Naive thymus-derived CD8-positive, alpha-beta T cell (primary cell): ENCODE data around the gene PADI2. TPM values are rescaled to one million over a fixed set of nuclear protein-coding genes. Genes with fewer than 3 reads are reported as not detected.

Source experiments
- ATAC-seq, 2 donors: fragments of 150-1000 bp; cut with Tn5 transposase in 1 of 2; sonication (Bioruptor Pico), chemical (Tn5 transposase) in 1 of 2; 1 replicate in 1 of 2; 2 replicates in 1 of 2; pipeline ENCODE4 v1.10.0; 2021; ENCODE audit warnings: mild to moderate bottlenecking in 2 of 2, moderate library complexity in 2 of 2
- POLR2A ChIA-PET: fragments of 350-600 bp; sonication (Branson Sonifier 250); formaldehyde crosslinking; loops from one replicate; lab custom pipeline; 2021; ENCODE audit warnings: antibody characterized with exemption; lab: Charles Lee
- DNase-seq, 10 donors: peaks; one replicate each; pipeline versions ENCODE4 v3.0.0 to v3.0.0-alpha.2; 2020 to 2022
- H3K27ac Mint-ChIP-seq, 10 donors: one replicate each; pipeline ENCODE4 v1.8.0; 2020 to 2022; ENCODE audit warnings: mild to moderate bottlenecking in 10 of 10, mixed read lengths in 10 of 10, moderate library complexity in 4 of 10, inconsistent platforms in 1 of 10
- H3K27me3 Mint-ChIP-seq, 5 donors: one replicate each; pipeline ENCODE4 v1.8.0; 2021 to 2022; ENCODE audit warnings: mixed read lengths in 5 of 5
- H3K36me3 Mint-ChIP-seq, 3 donors: one replicate each; pipeline ENCODE4 v1.8.0; 2020 to 2022; ENCODE audit warnings: mixed read lengths in 3 of 3, mild to moderate bottlenecking in 2 of 3, inconsistent platforms in 1 of 3
- H3K4me1 Mint-ChIP-seq, 4 donors: one replicate each; pipeline ENCODE4 v1.8.0; 2021 to 2022; ENCODE audit warnings: mixed read lengths in 4 of 4
- H3K4me3 Mint-ChIP-seq, 10 donors: one replicate each; pipeline ENCODE4 v1.8.0; 2020 to 2022; ENCODE audit warnings: mild to moderate bottlenecking in 10 of 10, mixed read lengths in 10 of 10, moderate library complexity in 6 of 10, inconsistent platforms in 1 of 10
- H3K9me3 Mint-ChIP-seq, 9 donors: one replicate each; pipeline ENCODE4 v1.8.0; 2020 to 2022; ENCODE audit warnings: mixed read lengths in 9 of 9, mild to moderate bottlenecking in 3 of 9, inconsistent platforms in 1 of 9, moderate library complexity in 1 of 9
- polyA plus RNA-seq, 3 donors: library from polyadenylated mRNA; unstranded; fragments of 300-500 nt; fragmentation: Illumina TruSeq; gene quantifications; one replicate each; pipeline ENCODE4 v1.2.3, GENCODE V29; 2021
- total RNA-seq, 8 experiments: library from RNA in 2 of 8; stranded (reverse) in 2 of 8; gene quantifications; one replicate each; pipeline ENCODE4 v1.2.3 and lab custom pipeline; 2021 to 2026

Gene PADI2
- total and polyA plus RNA-seq, 5 experiments from 2014 or later, result 0.06 TPM; not detected in 4

- DNase-seq, result no peak
- ATAC-seq, result no peak
- Mint-ChIP-seq H3K9me3 (no peaks in the 10 kb centered on the region), H3K4me3 (no peak overlapping the region), H3K4me1 (peaks cover 3 to 4% (median 4%) of the 10 kb centered on the region in 4 donors), H3K27ac (peak overlapping the region in 1 of 10 donors; percentile 53), H3K36me3 (peaks cover 0 to 47% (median 6%) of the 10 kb centered on the region in 3 donors), H3K27me3 (no peaks in the 10 kb centered on the region)
- POLR2A ChIA-PET, result interaction anchor here (0.7 kb wide), 1 partner anchor 56 kb away, joined by 5 read pairs; no protein-coding TSS in a partner anchor
These were observed 101.8 kb downstream of the PADI2 start for GRCh38 chr1:17017435-17017834.

Other genes with a start within 250 kb of the PADI2 start
- 1,000 to 10,000 TPM; 3,449 to 3,916 TPM for gene RNU1-2, start 223.5 kb downstream of the PADI2 start, total RNA-seq
- gene RNU1-2, start 223.5 kb downstream of the PADI2 start, polyA plus RNA-seq, result 10 to 100 TPM in 1 of 3 donors, not detected in 2; 22.6 TPM
- 100 to 1,000 TPM; 117 to 124 TPM for gene CROCC, start 197.5 kb downstream of the PADI2 start, total RNA-seq
- 1 to 10 TPM; 1.2 to 5.4 (median 1.3) TPM for gene CROCC, start 197.5 kb downstream of the PADI2 start, polyA plus RNA-seq
- not detected for gene MFAP2, start 138.8 kb downstream of the PADI2 start, total RNA-seq
- under 1 TPM in 1 of 3 donors, not detected in 2; 0.41 TPM for gene MFAP2, start 138.8 kb downstream of the PADI2 start, polyA plus RNA-seq
- 10 to 100 TPM; 44.3 to 44.4 TPM for gene ATP13A2, start 107.5 kb downstream of the PADI2 start, total RNA-seq
- 10 to 100 TPM; 21.6 to 43.7 (median 31.9) TPM for gene ATP13A2, start 107.5 kb downstream of the PADI2 start, polyA plus RNA-seq
- 10 to 100 TPM; 56.1 to 60.6 TPM for gene SDHB, start 65.4 kb downstream of the PADI2 start, total RNA-seq
- 100 to 1,000 TPM; 128 to 149 (median 129) TPM for gene SDHB, start 65.4 kb downstream of the PADI2 start, polyA plus RNA-seq
- gene PADI1, start 85.7 kb upstream of the PADI2 start, total RNA-seq, result not detected
- gene PADI1, start 85.7 kb upstream of the PADI2 start, polyA plus RNA-seq, result not detected
- gene PADI3, start 129.6 kb upstream of the PADI2 start, total RNA-seq, result not detected
- gene PADI3, start 129.6 kb upstream of the PADI2 start, polyA plus RNA-seq, result not detected
- 1 to 10 TPM; 3.9 to 4.3 TPM for gene PADI4, start 188.7 kb upstream of the PADI2 start, total RNA-seq
- 10 to 100 TPM; 10.7 to 12.8 (median 11.8) TPM for gene PADI4, start 188.7 kb upstream of the PADI2 start, polyA plus RNA-seq